ENCODE data around the gene BLNK.

Gene BLNK

DNA sequence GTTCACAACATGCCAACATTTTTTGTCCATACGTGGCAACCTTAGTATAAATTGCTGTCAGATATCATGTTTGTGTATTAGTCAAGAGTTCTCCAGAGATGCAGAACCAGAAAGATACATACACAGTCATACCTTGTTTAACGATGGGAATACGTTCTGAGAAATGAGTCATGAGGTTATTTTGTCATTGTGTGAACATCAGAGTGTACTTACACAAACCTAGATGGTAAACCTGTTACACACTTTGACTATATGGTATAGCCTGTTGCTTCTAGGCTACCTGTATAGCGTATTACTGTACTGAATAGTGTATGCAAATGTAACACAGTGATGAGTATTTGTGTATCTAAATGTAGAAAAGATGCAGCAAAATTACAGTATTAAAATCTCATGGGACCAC, 118.9 kb downstream of the BLNK start:
- TF ChIP-seq SPI1 (IDR thresholded peaks at IDR 0.05; ENCODE audit: low read depth, low read length) (no peak), POU2F2 (IDR thresholded peaks at IDR 0.05; ENCODE audit: low read depth, low read length) (no peak), POLR2AphosphoS5 (IDR thresholded peaks at IDR 0.05; ENCODE audit: low read depth, low read length) (no peak), POLR2A (IDR thresholded peaks at IDR 0.05; ENCODE audit: low read depth, low read length) (no peak), PAX5 (IDR thresholded peaks at IDR 0.05; ENCODE audit: insufficient read depth, low read length, severe bottlenecking) (no peak), TAF1 (IDR thresholded peaks at IDR 0.05; ENCODE audit: low read depth, low read length) (no peak)
- FAIRE-seq (peak; percentile 90), DNase-seq (ENCODE audit: insufficient read length, low spot score) (no peak)

All from GM12891 (cell line).